Endodermal cell (in vitro differentiated cells): Measurements from ENCODE around the gene ARHGDIG. TPM values are rescaled to one million over a fixed set of nuclear protein-coding genes. Genes with fewer than 3 reads are reported as not detected.

Source experiments
- DNase-seq: peaks from one replicate; pipeline ENCODE4 v3.0.0-alpha.2; 2017
- H3K27ac ChIP-seq: 2 replicates; pipeline ENCODE4 v1.5.1; 2013; ENCODE audit warnings: mild to moderate bottlenecking, low read depth, low read length, moderate library complexity
- H3K27me3 ChIP-seq: 2 replicates; pipeline ENCODE4 v1.6.1; 2013; ENCODE audit warnings: mild to moderate bottlenecking, low read length, moderate library complexity; ENCODE audit not compliant: insufficient read depth, control insufficient read depth, poor library complexity, severe bottlenecking
- H3K36me3 ChIP-seq: 2 replicates; pipeline ENCODE4 v1.7.0; 2013; ENCODE audit warnings: mild to moderate bottlenecking, low read length, moderate library complexity; ENCODE audit not compliant: control insufficient read depth, insufficient read depth
- H3K4me1 ChIP-seq: one replicate; pipeline ENCODE4 v1.7.0; 2013; ENCODE audit warnings: low read length; ENCODE audit not compliant: control insufficient read depth, insufficient read depth
- H3K4me3 ChIP-seq: 2 replicates; pipeline ENCODE4 v1.5.1; 2013; ENCODE audit warnings: mild to moderate bottlenecking, low read length, moderate library complexity
- H3K9ac ChIP-seq: 2 replicates; pipeline ENCODE4 v1.6.1; 2013; ENCODE audit warnings: mild to moderate bottlenecking, low read length, moderate library complexity; ENCODE audit not compliant: poor library complexity, severe bottlenecking; ENCODE audit errors: extremely low read depth
- H3K9me3 ChIP-seq: 2 replicates; pipeline ENCODE4 v1.6.1; 2013; ENCODE audit warnings: mild to moderate bottlenecking, low read length, moderate library complexity; ENCODE audit not compliant: control insufficient read depth
- H3K27ac Mint-ChIP-seq: 2 replicates; pipeline ENCODE4 v1.8.0; 2020; ENCODE audit warnings: mixed read lengths
- H3K27me3 Mint-ChIP-seq: 2 replicates; pipeline ENCODE4 v1.8.0; 2021; ENCODE audit warnings: mild to moderate bottlenecking, mixed read lengths; ENCODE audit not compliant: insufficient read depth
- H3K36me3 Mint-ChIP-seq: 2 replicates; pipeline ENCODE4 v1.8.0; 2020; ENCODE audit warnings: low read depth, mixed read lengths
- H3K4me1 Mint-ChIP-seq: 2 replicates; pipeline ENCODE4 v1.8.0; 2020; ENCODE audit warnings: mixed read lengths
- H3K4me3 Mint-ChIP-seq: 2 replicates; pipeline ENCODE4 v1.8.0; 2020; ENCODE audit warnings: mild to moderate bottlenecking, moderate library complexity, mixed read lengths
- H3K9me3 Mint-ChIP-seq: 2 replicates; pipeline ENCODE4 v1.8.0; 2020; ENCODE audit warnings: mild to moderate bottlenecking, mixed read lengths
- WGBS, 2 experiments: methylation state at CpG; one replicate each; pipeline versions ENCODE4 v1.1.5 to v1.1.7; 2013; ENCODE audit warnings: missing lambda C conversion rate in 2 of 2, mixed read lengths in 1 of 2; ENCODE audit not compliant: insufficient coverage in 1 of 2, insufficient read length in 1 of 2; 5-methylcytosine and 5-hydroxymethylcytosine counted together
- total RNA-seq, 2 donors: library from RNA; stranded (reverse); fragmentation: NEBNext Ultra II Directional in 1 of 2; extraction: Animal tissue kit (Norgen Biotek cat#: 25700) in 1 of 2; gene quantifications; 2 replicates in 1 of 2; 3 replicates in 1 of 2; pipeline ENCODE4 v1.2.1, GENCODE V29; 2021
- TF ChIP-seq, protein P1 (sequence below): fragments of 200-600 bp; sonication (generic); conservative IDR thresholded peaks from 2 replicates; pipeline ENCODE4 v1.5.0; 2021; ENCODE audit warnings: antibody characterized with exemption, mild to moderate bottlenecking

The ARHGDIG gene
- total RNA-seq, 2 donors from 2014 or later: 6.8 to 19.2 TPM

DNA sequence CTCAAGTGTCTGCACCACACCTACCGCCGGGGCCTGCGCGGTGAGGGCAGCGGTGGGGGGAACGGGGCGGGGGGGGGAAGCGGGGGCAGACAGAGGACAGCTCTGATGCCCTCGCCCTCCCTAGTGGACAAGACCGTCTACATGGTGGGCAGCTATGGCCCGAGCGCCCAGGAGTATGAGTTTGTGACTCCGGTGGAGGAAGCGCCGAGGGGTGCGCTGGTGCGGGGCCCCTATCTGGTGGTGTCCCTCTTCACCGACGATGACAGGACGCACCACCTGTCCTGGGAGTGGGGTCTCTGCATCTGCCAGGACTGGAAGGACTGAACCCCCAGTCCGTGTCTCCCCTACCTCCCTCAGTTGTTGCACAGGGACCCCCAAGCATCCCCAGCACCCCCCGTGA, 2.1 kb downstream of the ARHGDIG start:
- Mint-ChIP-seq H3K27ac (no peak overlapping the region), H3K36me3 (peaks cover 22% of the 10 kb centered on the region), H3K9me3 (peaks cover 8% of the 10 kb centered on the region), H3K4me1 (no peaks in the 10 kb centered on the region), H3K4me3 (no peak overlapping the region), H3K27me3 (peaks cover 2% of the 10 kb centered on the region)
- TF ChIP-seq, protein P1, sequence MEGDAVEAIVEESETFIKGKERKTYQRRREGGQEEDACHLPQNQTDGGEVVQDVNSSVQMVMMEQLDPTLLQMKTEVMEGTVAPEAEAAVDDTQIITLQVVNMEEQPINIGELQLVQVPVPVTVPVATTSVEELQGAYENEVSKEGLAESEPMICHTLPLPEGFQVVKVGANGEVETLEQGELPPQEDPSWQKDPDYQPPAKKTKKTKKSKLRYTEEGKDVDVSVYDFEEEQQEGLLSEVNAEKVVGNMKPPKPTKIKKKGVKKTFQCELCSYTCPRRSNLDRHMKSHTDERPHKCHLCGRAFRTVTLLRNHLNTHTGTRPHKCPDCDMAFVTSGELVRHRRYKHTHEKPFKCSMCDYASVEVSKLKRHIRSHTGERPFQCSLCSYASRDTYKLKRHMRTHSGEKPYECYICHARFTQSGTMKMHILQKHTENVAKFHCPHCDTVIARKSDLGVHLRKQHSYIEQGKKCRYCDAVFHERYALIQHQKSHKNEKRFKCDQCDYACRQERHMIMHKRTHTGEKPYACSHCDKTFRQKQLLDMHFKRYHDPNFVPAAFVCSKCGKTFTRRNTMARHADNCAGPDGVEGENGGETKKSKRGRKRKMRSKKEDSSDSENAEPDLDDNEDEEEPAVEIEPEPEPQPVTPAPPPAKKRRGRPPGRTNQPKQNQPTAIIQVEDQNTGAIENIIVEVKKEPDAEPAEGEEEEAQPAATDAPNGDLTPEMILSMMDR: no peak
- Histone ChIP-seq H3K9me3 (no peaks in the 10 kb centered on the region), H3K4me3 (no peak overlapping the region), H3K36me3 (peaks cover 12% of the 10 kb centered on the region), H3K4me1 (peaks cover 3% of the 10 kb centered on the region), H3K9ac (no peak overlapping the region), H3K27me3 (no peaks in the 10 kb centered on the region), H3K27ac (no peak overlapping the region)
- DNase-seq: no peak
- 90 to 93% methylated on average over 11 to 22 of the region's 22 CpGs for WGBS, 2 experiments

DNA sequence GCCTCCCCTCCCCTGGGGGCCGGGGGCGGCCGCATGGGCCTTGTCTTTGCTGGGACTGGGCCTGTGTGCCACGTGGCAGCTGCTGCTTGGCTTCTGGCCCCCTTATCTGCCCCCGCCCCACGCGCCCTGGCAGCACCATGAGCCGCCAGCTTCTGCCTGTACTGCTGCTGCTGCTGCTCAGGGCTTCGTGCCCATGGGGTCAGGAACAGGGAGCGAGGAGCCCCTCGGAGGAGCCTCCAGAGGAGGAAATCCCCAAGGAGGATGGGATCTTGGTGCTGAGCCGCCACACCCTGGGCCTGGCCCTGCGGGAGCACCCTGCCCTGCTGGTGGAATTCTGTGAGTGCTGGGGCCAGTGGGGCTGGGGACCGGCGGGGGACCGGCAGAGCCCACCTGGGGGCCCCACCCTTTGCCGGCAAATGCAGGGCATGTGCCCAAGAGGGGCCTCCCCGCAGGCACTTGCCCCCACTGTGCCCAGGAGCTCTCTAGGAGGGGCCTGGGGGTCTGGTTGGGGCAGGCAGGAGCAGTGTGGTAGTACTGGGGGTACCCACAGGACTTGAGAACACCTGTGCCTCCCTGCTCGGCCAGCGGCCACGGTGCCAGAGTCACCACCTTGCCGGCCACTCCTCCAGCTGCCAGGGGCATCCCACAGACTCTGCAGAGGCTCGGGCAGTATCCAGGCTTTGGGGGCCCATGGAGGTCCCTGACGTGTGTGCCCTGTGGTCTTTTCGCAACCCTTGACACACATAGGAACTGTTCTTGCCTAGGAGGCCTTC, 2.8 kb downstream of the ARHGDIG start, which contains the start of gene PDIA2:
TSS of gene PDIA2 (plus strand) at position 132 of the 773 bp plus-strand sequence. CDS start at position 138, 6 bp downstream.
- no peak within 1 kb of the TSS for H3K4me3 ChIP-seq
- H3K27ac ChIP-seq: no peak within 1 kb of the TSS
- 88 to 91% methylated on average over 13 to 25 of the region's 25 CpGs for WGBS, 2 experiments
- Mint-ChIP-seq H3K4me1 (no peaks in the 10 kb centered on the region), H3K4me3 (peak within 1 kb of the TSS; percentile 23), H3K36me3 (peaks cover 27% of the 10 kb centered on the region), H3K9me3 (peaks cover 8% of the 10 kb centered on the region), H3K27me3 (peaks cover 1% of the 10 kb centered on the region), H3K27ac (no peak within 1 kb of the TSS)
- H3K9ac ChIP-seq: no peak within 1 kb of the TSS
- H3K36me3 ChIP-seq: peaks cover 15% of the 10 kb centered on the region
- no peaks in the 10 kb centered on the region for H3K9me3 ChIP-seq
- TF ChIP-seq, protein P1: no peak
- DNase-seq: no peak
- H3K27me3 ChIP-seq: no peaks in the 10 kb centered on the region
- peaks cover 3% of the 10 kb centered on the region for H3K4me1 ChIP-seq

DNA sequence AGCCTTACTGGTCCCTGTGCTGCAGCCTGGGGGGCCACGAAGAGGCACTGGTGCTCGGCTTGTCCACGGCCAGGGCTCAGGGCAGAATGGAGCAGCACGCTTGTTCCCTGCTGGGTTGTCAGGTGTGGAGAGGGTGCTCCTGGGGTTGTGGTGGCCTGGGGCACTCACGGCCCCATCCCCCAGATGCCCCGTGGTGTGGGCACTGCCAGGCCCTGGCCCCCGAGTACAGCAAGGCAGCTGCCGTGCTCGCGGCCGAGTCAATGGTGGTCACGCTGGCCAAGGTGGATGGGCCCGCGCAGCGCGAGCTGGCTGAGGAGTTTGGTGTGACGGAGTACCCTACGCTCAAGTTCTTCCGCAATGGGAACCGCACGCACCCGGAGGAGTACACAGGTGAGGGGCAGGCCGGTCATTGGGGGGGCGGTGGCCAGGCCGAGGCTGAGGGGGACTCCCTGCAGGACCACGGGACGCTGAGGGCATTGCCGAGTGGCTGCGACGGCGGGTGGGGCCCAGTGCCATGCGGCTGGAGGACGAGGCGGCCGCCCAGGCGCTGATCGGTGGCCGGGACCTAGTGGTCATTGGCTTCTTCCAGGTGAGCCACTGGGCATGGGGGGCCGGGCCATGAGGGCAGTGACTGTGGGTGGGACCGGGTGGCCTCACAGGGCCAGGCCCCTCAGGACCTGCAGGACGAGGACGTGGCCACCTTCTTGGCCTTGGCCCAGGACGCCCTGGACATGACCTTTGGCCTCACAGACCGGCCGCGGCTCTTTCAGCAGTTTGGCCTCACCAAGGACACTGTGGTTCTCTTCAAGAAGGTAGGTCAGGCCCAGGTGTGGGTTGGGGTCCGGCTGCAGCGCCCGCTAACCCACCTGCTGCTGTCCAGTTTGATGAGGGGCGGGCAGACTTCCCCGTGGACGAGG, 4.1 kb downstream of the ARHGDIG start:
- H3K9me3 ChIP-seq: no peaks in the 10 kb centered on the region
- no peak overlapping the region for H3K27ac ChIP-seq
- Mint-ChIP-seq H3K4me1 (no peaks in the 10 kb centered on the region), H3K36me3 (peaks cover 27% of the 10 kb centered on the region), H3K9me3 (peaks cover 8% of the 10 kb centered on the region), H3K27ac (no peak overlapping the region), H3K27me3 (no peaks in the 10 kb centered on the region), H3K4me3 (no peak overlapping the region)
- peaks cover 20% of the 10 kb centered on the region for H3K36me3 ChIP-seq
- H3K4me1 ChIP-seq: peaks cover 3% of the 10 kb centered on the region
- WGBS, 2 experiments: 95% methylated on average over 31 to 52 of the region's 52 CpGs
- no peak overlapping the region for H3K9ac ChIP-seq
- peak; percentile 49 for DNase-seq
- H3K27me3 ChIP-seq: no peaks in the 10 kb centered on the region
- no peak overlapping the region for H3K4me3 ChIP-seq
- TF ChIP-seq, protein P1: no peak
